Smooth muscle cell (in vitro differentiated cells): Measurements from ENCODE around the gene SLC22A23. TPM values are rescaled to one million over a fixed set of nuclear protein-coding genes. Genes with fewer than 3 reads are reported as not detected.

Experiments used
- DNase-seq: peaks from one replicate; lab custom pipeline; 2025; ENCODE audit not compliant: unreplicated experiment; lab: John Stamatoyannopoulos, UW
- H2AFZ ChIP-seq: fragments of 200-600 bp; sonication (generic); 2 replicates; pipeline ENCODE4 v1.6.0; 2016; ENCODE audit warnings: antibody characterized with exemption, low read depth, mild to moderate bottlenecking
- H3F3A ChIP-seq: fragments of 200-600 bp; sonication (generic); 2 replicates; pipeline ENCODE4 v1.6.0; 2017; ENCODE audit warnings: antibody characterized with exemption, low read depth
- H3K27ac ChIP-seq: fragments of 200-600 bp; sonication (generic); 2 replicates; pipeline ENCODE4 v1.5.1; 2016; ENCODE audit warnings: low read depth, mild to moderate bottlenecking
- H3K27me3 ChIP-seq: fragments of 200-600 bp; sonication (generic); 2 replicates; pipeline ENCODE4 v1.6.1; 2016; ENCODE audit warnings: low read depth, mild to moderate bottlenecking
- H3K36me3 ChIP-seq: fragments of 200-600 bp; sonication (generic); 2 replicates; pipeline ENCODE4 v1.5.1; 2016; ENCODE audit warnings: low read depth
- H3K4me1 ChIP-seq: fragments of 200-600 bp; sonication (generic); 2 replicates; pipeline ENCODE4 v1.5.1; 2016; ENCODE audit warnings: low read depth
- H3K4me2 ChIP-seq: fragments of 200-600 bp; sonication (generic); 2 replicates; pipeline ENCODE4 v1.6.0; 2016; ENCODE audit warnings: mild to moderate bottlenecking
- H3K4me3 ChIP-seq: fragments of 200-600 bp; sonication (generic); 2 replicates; pipeline ENCODE4 v1.5.1; 2016; ENCODE audit warnings: mild to moderate bottlenecking
- H3K79me2 ChIP-seq: fragments of 200-600 bp; sonication (generic); 2 replicates; pipeline ENCODE4 v1.6.0; 2016; ENCODE audit warnings: low read depth, mild to moderate bottlenecking
- H3K9ac ChIP-seq: fragments of 200-600 bp; sonication (generic); 2 replicates; pipeline ENCODE4 v1.6.0; 2016; ENCODE audit warnings: low read depth
- H3K9me3 ChIP-seq: fragments of 200-600 bp; sonication (generic); replicated peaks from 2 replicates; pipeline ENCODE4 v1.5.1; 2016; ENCODE audit warnings: low read depth
- H4K20me1 ChIP-seq: fragments of 200-600 bp; sonication (generic); 2 replicates; pipeline ENCODE4 v1.6.0; 2016; ENCODE audit warnings: low read depth
- CTCF ChIP-seq: fragments of 200-600 bp; sonication (generic); IDR thresholded peaks from 2 replicates; pipeline ENCODE4 v1.5.1; 2017; ENCODE audit warnings: borderline replicate concordance, mild to moderate bottlenecking, antibody characterized with exemption; ENCODE audit not compliant: insufficient read depth, poor library complexity, severe bottlenecking
- WGBS: methylation state at CpG from one replicate; pipeline ENCODE4 v1.1.7; 2016; ENCODE audit warnings: low lambda C conversion rate; 5-methylcytosine and 5-hydroxymethylcytosine counted together
- polyA plus RNA-seq: library from polyadenylated mRNA; unstranded; fragments of >200 nt; fragmentation: Nextera tagmentation; extraction: Ambion mirVana; gene quantifications from 2 replicates; pipeline ENCODE4 v1.2.1, GENCODE V29; 2016
- total RNA-seq: library from RNA; depleted of rRNA; stranded (reverse); fragments of >200 nt; gene quantifications from 2 replicates; pipeline ENCODE4 v1.2.3, GENCODE V29; 2014

SLC22A23 gene
- total and polyA plus RNA-seq, 2 experiments from 2014 or later = 1.6 to 3.8 TPM

GRCh38 chr6:3328145-3328544 lies 128.7 kb downstream of the SLC22A23 start:
- Histone ChIP-seq H3K79me2 (no peaks in the 10 kb centered on the region), H2AFZ (no peak overlapping the region), H3K4me2 (no peak overlapping the region), H3K9me3 (no peaks in the 10 kb centered on the region), H3F3A (peaks cover 15% of the 10 kb centered on the region), H4K20me1 (no peaks in the 10 kb centered on the region), H3K36me3 (no peaks in the 10 kb centered on the region), H3K27me3 (peaks cover 3% of the 10 kb centered on the region), H3K4me3 (no peak overlapping the region), H3K9ac (no peak overlapping the region), H3K27ac (no peak overlapping the region), H3K4me1 (no peaks in the 10 kb centered on the region)
- 75% methylated on average over 12 of the region's 12 CpGs for WGBS
- no peak for DNase-seq
- TF ChIP-seq CTCF = no peak

GRCh38 chr6:3327403-3327802 lies 129.4 kb downstream of the SLC22A23 start:
- Histone ChIP-seq H2AFZ (no peak overlapping the region), H3K9me3 (no peaks in the 10 kb centered on the region), H4K20me1 (no peaks in the 10 kb centered on the region), H3K36me3 (no peaks in the 10 kb centered on the region), H3K27me3 (peaks cover 1% of the 10 kb centered on the region), H3K4me3 (no peak overlapping the region), H3K79me2 (no peaks in the 10 kb centered on the region), H3F3A (peaks cover 15% of the 10 kb centered on the region), H3K27ac (no peak overlapping the region), H3K4me1 (no peaks in the 10 kb centered on the region), H3K9ac (no peak overlapping the region), H3K4me2 (no peak overlapping the region)
- DNase-seq = no peak
- no peak for TF ChIP-seq CTCF
- WGBS = 88% methylated on average over 3 of the region's 3 CpGs

GRCh38 chr6:3326981-3327380 lies 129.9 kb downstream of the SLC22A23 start:
- no peaks in the 10 kb centered on the region for H4K20me1 ChIP-seq

More at GRCh38 chr6:3326981-3327380, 129.9 kb downstream of the SLC22A23 start:
- H3K27ac ChIP-seq = no peak overlapping the region
- H3K27me3 ChIP-seq = no peaks in the 10 kb centered on the region
- H3K79me2 ChIP-seq = no peaks in the 10 kb centered on the region
- H3K9ac ChIP-seq = no peak overlapping the region
- peaks cover 15% of the 10 kb centered on the region for H3F3A ChIP-seq
- TF ChIP-seq CTCF = no peak
- WGBS = 85% methylated on average over 9 of the region's 9 CpGs
- H3K9me3 ChIP-seq = no peaks in the 10 kb centered on the region
- no peak overlapping the region for H2AFZ ChIP-seq
- H3K4me1 ChIP-seq = no peaks in the 10 kb centered on the region
- DNase-seq = no peak
- H3K36me3 ChIP-seq = no peaks in the 10 kb centered on the region
- no peak overlapping the region for H3K4me2 ChIP-seq
- H3K4me3 ChIP-seq = no peak overlapping the region
